ENCODE data around the gene RFX1. TPM values are rescaled to one million over a fixed set of nuclear protein-coding genes. Genes with fewer than 3 reads are reported as not detected.
A peak's percentile ranks its signal among the peaks of the same experiment; 100 is the strongest.

The RFX1 gene
- total RNA-seq, 2 experiments from 2014 or later = 14.6 to 16.3 TPM

- H3K4me1 Mint-ChIP-seq (ENCODE audit: low read depth) = peaks cover 62% of the 10 kb centered on the region
- H3K4me3 ChIP-seq (ENCODE audit: low read length) = no peak overlapping the region
- H3K27me3 ChIP-seq (ENCODE audit: control insufficient read depth in 1 of 2, insufficient read depth in 2 of 2, low read length in 2 of 2) = no peaks in the 10 kb centered on the region
- no peaks in the 10 kb centered on the region for H3K9me3 ChIP-seq (ENCODE audit: control insufficient read depth in 1 of 2, insufficient read depth in 1 of 2, low read length in 2 of 2)
- no peak overlapping the region for H3K4me3 Mint-ChIP-seq
- ATAC-seq (ENCODE audit: poor library complexity) (no peak), DNase-seq (no peak)
- peaks cover 82% of the 10 kb centered on the region for H3K4me1 ChIP-seq (ENCODE audit: insufficient read depth, low read length)
- peaks cover 43% of the 10 kb centered on the region for H3K36me3 Mint-ChIP-seq (ENCODE audit: low read depth)
- CTCF ChIA-PET = interaction anchor here (1.0 kb wide), 1 partner anchor 372 kb away, joined by 4 read pairs; no protein-coding TSS in a partner anchor
- H3K9me3 Mint-ChIP-seq = no peaks in the 10 kb centered on the region
- H3K27me3 Mint-ChIP-seq = no peaks in the 10 kb centered on the region
- intact Hi-C loops (cut with DNase I, micrococcal nuclease) = loop anchor here (5.0 kb wide), 2 partner anchors 37 to 43 kb away; partner anchors contain the start of genes DCAF15 (in 1 of the 2) and IL27RA (in 1 of the 2)
- TF ChIP-seq, protein P1, sequence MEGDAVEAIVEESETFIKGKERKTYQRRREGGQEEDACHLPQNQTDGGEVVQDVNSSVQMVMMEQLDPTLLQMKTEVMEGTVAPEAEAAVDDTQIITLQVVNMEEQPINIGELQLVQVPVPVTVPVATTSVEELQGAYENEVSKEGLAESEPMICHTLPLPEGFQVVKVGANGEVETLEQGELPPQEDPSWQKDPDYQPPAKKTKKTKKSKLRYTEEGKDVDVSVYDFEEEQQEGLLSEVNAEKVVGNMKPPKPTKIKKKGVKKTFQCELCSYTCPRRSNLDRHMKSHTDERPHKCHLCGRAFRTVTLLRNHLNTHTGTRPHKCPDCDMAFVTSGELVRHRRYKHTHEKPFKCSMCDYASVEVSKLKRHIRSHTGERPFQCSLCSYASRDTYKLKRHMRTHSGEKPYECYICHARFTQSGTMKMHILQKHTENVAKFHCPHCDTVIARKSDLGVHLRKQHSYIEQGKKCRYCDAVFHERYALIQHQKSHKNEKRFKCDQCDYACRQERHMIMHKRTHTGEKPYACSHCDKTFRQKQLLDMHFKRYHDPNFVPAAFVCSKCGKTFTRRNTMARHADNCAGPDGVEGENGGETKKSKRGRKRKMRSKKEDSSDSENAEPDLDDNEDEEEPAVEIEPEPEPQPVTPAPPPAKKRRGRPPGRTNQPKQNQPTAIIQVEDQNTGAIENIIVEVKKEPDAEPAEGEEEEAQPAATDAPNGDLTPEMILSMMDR (IDR thresholded peaks at IDR 0.05) = no peak
- H3K27ac Mint-ChIP-seq = peak overlapping the region; percentile 97
- no peak overlapping the region for H3K27ac ChIP-seq (ENCODE audit: low read depth in 1 of 2, low read length in 2 of 2)
- H3K36me3 ChIP-seq (ENCODE audit: insufficient read depth, low read length) = peaks cover 28% of the 10 kb centered on the region
- POLR2A ChIA-PET = interaction anchor here (0.7 to 2.5 kb wide), 5 partner anchors 16 to 1076 kb away, joined by 3 to 8 read pairs (median 3); partner anchors contain the start of genes IL27RA, RFX1 and RLN3
Observed at GRCh38 chr19:13989487-13989886, 16.6 kb downstream of the RFX1 start.

DNA sequence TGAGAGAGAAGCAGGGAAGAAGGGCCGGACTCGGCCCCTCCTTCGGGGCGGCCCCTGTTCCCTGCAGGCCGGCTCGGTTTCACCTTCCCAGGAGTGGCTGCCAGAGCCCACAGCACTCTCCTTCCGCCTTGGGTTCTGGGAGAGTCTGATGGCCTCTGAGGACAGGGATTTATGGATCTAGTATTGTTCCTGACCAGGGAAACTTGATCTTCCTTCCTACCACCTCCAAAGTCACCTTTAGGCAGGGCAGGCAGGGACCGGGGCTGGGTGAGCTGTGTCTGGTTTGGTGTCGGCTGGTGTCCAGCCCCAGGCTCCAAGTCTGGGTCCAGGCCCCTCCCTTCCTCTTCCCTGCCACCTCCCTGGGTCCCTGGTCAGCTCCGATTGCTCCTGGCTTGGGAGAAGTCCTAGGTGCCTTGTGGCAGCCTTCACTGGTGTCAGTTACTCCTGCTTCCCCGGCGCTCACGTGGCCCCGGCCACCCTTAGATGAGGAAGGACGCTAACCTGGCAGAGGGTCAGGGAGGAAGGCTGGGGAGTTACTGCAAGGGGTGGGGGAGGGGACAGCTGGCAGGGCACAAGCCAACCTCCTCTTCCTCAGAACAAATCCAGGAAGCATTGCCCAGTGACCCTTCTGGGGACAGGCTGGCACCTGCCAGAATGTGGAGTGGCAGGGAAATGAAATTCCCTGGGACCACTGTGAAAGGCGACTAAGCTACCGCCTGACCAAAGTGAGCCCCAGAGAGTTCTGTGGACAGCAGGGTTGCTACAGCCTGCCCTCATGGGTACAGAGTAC lies 18.8 kb downstream of the RFX1 start:
- Histone ChIP-seq H3K27ac (ENCODE audit: low read depth in 1 of 2, low read length in 2 of 2) (peak overlapping the region; percentile 97 to 99), H3K4me3 (ENCODE audit: low read length) (peak overlapping the region; percentile 45), H3K36me3 (ENCODE audit: insufficient read depth, low read length) (peaks cover 18% of the 10 kb centered on the region), H3K9me3 (ENCODE audit: control insufficient read depth in 1 of 2, insufficient read depth in 1 of 2, low read length in 2 of 2) (no peaks in the 10 kb centered on the region), H3K4me1 (ENCODE audit: insufficient read depth, low read length) (peaks cover 89% of the 10 kb centered on the region), H3K27me3 (ENCODE audit: control insufficient read depth in 1 of 2, insufficient read depth in 2 of 2, low read length in 2 of 2) (no peaks in the 10 kb centered on the region)
- Mint-ChIP-seq H3K9me3 (no peaks in the 10 kb centered on the region), H3K4me3 (peak overlapping the region; percentile 83), H3K27me3 (no peaks in the 10 kb centered on the region), H3K4me1 (ENCODE audit: low read depth) (peaks cover 80% of the 10 kb centered on the region), H3K27ac (peak overlapping the region; percentile 97), H3K36me3 (ENCODE audit: low read depth) (peaks cover 37% of the 10 kb centered on the region)
- ATAC-seq (ENCODE audit: poor library complexity) = no peak
- ChIA-PET POLR2A (interaction anchor here (0.7 to 4.8 kb wide), 11 partner anchors 9 to 87 kb away, joined by 3 to 33 read pairs (median 8); partner anchors contain the start of genes DCAF15, IL27RA and RFX1), CTCF (interaction anchor here (0.5 to 1.6 kb wide), 3 partner anchors 19 to 1363 kb away, joined by 4 to 6 read pairs (median 4); partner anchors contain the start of gene RFX1)
- peak in 1 of 14 experiments; percentile 45 for DNase-seq
- TF ChIP-seq, protein P1 (IDR thresholded peaks at IDR 0.05) = no peak
- intact Hi-C loops (cut with DNase I, micrococcal nuclease) = loop anchor here (1.0 to 5.0 kb wide), 3 partner anchors 15 to 45 kb away; partner anchors contain the start of genes DCAF15 (in 1 of the 2) and IL27RA (in 1 of the 2)

DNA sequence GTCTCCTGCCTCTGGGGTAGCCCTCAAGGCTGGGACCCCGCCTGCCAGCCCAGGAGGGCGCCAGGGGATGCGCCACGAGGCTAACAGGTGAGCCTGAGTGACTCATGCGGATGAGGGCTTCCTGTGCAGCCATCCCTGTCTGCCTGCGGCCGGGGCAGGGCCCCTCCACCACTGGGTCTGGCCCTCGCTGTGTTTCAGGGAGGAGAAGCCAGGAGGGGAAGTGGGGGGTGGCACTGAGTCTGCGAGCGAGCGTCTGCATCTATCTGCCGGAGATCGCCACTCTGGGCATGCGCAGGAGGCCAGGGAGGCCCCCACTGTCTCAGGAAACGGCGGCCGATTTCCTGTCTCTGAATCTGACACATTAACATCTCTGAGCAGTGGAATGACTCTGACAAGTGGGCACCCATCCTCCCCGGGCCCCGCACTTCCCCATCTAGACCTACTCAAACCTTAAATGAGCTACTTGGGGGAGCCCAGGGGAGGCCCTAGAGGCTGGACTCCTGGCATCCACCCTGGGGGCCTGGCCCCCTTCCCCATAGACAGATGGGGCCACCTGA lies 19.7 kb downstream of the RFX1 start:
- H3K9me3 ChIP-seq (ENCODE audit: control insufficient read depth in 1 of 2, insufficient read depth in 1 of 2, low read length in 2 of 2) = no peaks in the 10 kb centered on the region
- peak overlapping the region; percentile 97 to 99 for H3K27ac ChIP-seq (ENCODE audit: low read depth in 1 of 2, low read length in 2 of 2)
- H3K27me3 ChIP-seq (ENCODE audit: control insufficient read depth in 1 of 2, insufficient read depth in 2 of 2, low read length in 2 of 2) = no peaks in the 10 kb centered on the region
- H3K27me3 Mint-ChIP-seq = no peaks in the 10 kb centered on the region
- intact Hi-C loops (cut with DNase I, micrococcal nuclease) = loop anchor here (1.0 to 5.0 kb wide), 4 partner anchors 20 to 46 kb away; partner anchors contain the start of genes DCAF15 (in 2 of the 2), IL27RA (in 1 of the 2) and RFX1 (in 1 of the 2)
- H3K9me3 Mint-ChIP-seq = no peaks in the 10 kb centered on the region
- DNase-seq = peak; percentile 95 to 100 (median 99)
- H3K4me1 Mint-ChIP-seq (ENCODE audit: low read depth) = peaks cover 88% of the 10 kb centered on the region
- peaks cover 32% of the 10 kb centered on the region for H3K36me3 Mint-ChIP-seq (ENCODE audit: low read depth)
- ChIA-PET POLR2A (interaction anchor here (1.0 to 4.8 kb wide), 10 partner anchors 8 to 140 kb away, joined by 3 to 33 read pairs (median 8); partner anchors contain the start of genes DCAF15, IL27RA and RFX1), CTCF (no interaction called here)
- H3K4me1 ChIP-seq (ENCODE audit: insufficient read depth, low read length) = peaks cover 93% of the 10 kb centered on the region
- TF ChIP-seq, protein P1 (IDR thresholded peaks at IDR 0.05) = no peak
- peak overlapping the region; percentile 83 for H3K4me3 Mint-ChIP-seq
- peaks cover 12% of the 10 kb centered on the region for H3K36me3 ChIP-seq (ENCODE audit: insufficient read depth, low read length)
- H3K27ac Mint-ChIP-seq = peak overlapping the region; percentile 97
- ATAC-seq (ENCODE audit: poor library complexity) = peak; percentile 87
- H3K4me3 ChIP-seq (ENCODE audit: low read length) = peak overlapping the region; percentile 45

All from CD4-positive, alpha-beta T cell (primary cell).